A673 (cell line): ENCODE measurements around the gene GIMAP1. TPM values are rescaled to one million over a fixed set of nuclear protein-coding genes. Genes with fewer than 3 reads are reported as not detected.

Experiments used
- BruUV-seq: library from RNA; stranded (reverse); fragments of 400-500 nt; replicated peaks from 2 replicates; lab custom pipeline; 2021; lab: Mats Ljungman, UMichigan
- CTCF ChIA-PET: fragments of 300-600 bp; sonication (Branson Sonifier 250); formaldehyde crosslinking; loops from one replicate; lab custom pipeline; 2022; ENCODE audit warnings: antibody characterized with exemption; lab: Charles Lee
- POLR2A ChIA-PET: fragments of 300-600 bp; sonication (Branson Sonifier 250); formaldehyde crosslinking; loops from one replicate; lab custom pipeline; 2022; ENCODE audit warnings: antibody characterized with exemption; ENCODE audit not compliant: low non-redundant PET; lab: Charles Lee
- DNase-seq: peaks from one replicate; pipeline ENCODE4 v3.0.0-alpha.2; 2015; ENCODE audit warnings: low spot score
- H3K27ac ChIP-seq: fragments of 200-600 bp; sonication (generic); 2 replicates; pipeline ENCODE4 v1.5.1; 2016; ENCODE audit warnings: mixed run types, low read depth, mild to moderate bottlenecking, mixed read lengths, antibody characterized with exemption, low read length; ENCODE audit not compliant: poor library complexity, severe bottlenecking
- H3K27me3 ChIP-seq: fragments of 200-600 bp; sonication (generic); replicated peaks from 2 replicates; pipeline ENCODE4 v1.6.1; 2017; ENCODE audit warnings: mixed run types, low read depth, mild to moderate bottlenecking, mixed read lengths, antibody characterized with exemption, low read length; ENCODE audit not compliant: insufficient read depth, poor library complexity
- H3K36me3 ChIP-seq: fragments of 200-600 bp; sonication (generic); 2 replicates; pipeline ENCODE4 v1.6.1; 2016; ENCODE audit warnings: mixed run types, mild to moderate bottlenecking, mixed read lengths, antibody characterized with exemption, low read length; ENCODE audit not compliant: insufficient read depth, poor library complexity, severe bottlenecking
- H3K4me1 ChIP-seq: fragments of 200-600 bp; sonication (generic); 2 replicates; pipeline ENCODE4 v1.6.1; 2017; ENCODE audit warnings: mixed run types, mild to moderate bottlenecking, mixed read lengths, antibody characterized with exemption, low read length; ENCODE audit not compliant: insufficient read depth, poor library complexity, severe bottlenecking
- H3K4me3 ChIP-seq: fragments of 200-600 bp; sonication (generic); 2 replicates; pipeline ENCODE4 v1.5.1; 2016; ENCODE audit warnings: low read depth, mixed run types, mild to moderate bottlenecking, mixed read lengths, low read length; ENCODE audit not compliant: poor library complexity, severe bottlenecking
- H3K9me3 ChIP-seq: fragments of 200-600 bp; sonication (generic); 2 replicates; pipeline ENCODE4 v1.6.1; 2016; ENCODE audit warnings: mixed run types, low read depth, mild to moderate bottlenecking, mixed read lengths, antibody characterized with exemption, low read length; ENCODE audit not compliant: poor library complexity, severe bottlenecking
- EZH2 ChIP-seq: fragments of 200-600 bp; sonication (generic); IDR thresholded peaks from 2 replicates; pipeline ENCODE4 v1.6.1; 2017; ENCODE audit warnings: borderline replicate concordance, low read depth, mild to moderate bottlenecking, mixed read lengths, antibody characterized with exemption, low read length; ENCODE audit not compliant: poor library complexity, severe bottlenecking
- intact Hi-C: fragments of 100-400 bp; cut with micrococcal nuclease; formaldehyde crosslinking; loops from one replicate; pipeline ENCODE4 v1.10.0; 2022; ENCODE audit not compliant: unreplicated experiment
- total RNA-seq: library from RNA; stranded (reverse); gene quantifications from 2 replicates; pipeline ENCODE4 v1.2.3, GENCODE V29; 2021
- TF ChIP-seq, protein P1 (sequence below): fragments of 300-800, 200-600 bp; sonication (generic); conservative IDR thresholded peaks from 2 replicates; pipeline ENCODE4 v1.5.1; 2017; ENCODE audit warnings: low read depth, mild to moderate bottlenecking, antibody characterized with exemption, low read length, moderate library complexity, mixed read lengths

The GIMAP1 gene
- total RNA-seq, 1 experiment from 2014 or later: not detected

DNA sequence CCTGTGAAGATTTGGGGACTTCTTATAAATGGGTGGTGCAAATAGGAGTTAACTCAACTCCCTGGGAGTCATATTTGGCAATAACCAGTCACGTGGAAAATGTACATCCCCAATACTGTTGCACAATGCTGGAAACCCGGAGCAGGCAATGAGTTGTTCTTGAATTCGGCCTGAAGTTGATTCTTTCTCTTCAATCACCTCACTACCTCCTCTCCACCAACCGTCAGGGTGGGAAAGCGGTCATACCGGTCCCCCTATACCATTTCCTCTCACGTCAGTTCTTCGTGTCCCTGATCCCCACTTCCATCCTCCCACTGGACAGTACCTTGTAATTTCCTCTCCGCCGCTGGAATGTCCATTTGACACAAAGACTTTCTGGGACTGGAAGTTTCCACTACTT lies 23.6 kb downstream of the GIMAP1 start:
- H3K27me3 ChIP-seq: no peaks in the 10 kb centered on the region
- H3K9me3 ChIP-seq: no peaks in the 10 kb centered on the region
- TF ChIP-seq, protein P1, sequence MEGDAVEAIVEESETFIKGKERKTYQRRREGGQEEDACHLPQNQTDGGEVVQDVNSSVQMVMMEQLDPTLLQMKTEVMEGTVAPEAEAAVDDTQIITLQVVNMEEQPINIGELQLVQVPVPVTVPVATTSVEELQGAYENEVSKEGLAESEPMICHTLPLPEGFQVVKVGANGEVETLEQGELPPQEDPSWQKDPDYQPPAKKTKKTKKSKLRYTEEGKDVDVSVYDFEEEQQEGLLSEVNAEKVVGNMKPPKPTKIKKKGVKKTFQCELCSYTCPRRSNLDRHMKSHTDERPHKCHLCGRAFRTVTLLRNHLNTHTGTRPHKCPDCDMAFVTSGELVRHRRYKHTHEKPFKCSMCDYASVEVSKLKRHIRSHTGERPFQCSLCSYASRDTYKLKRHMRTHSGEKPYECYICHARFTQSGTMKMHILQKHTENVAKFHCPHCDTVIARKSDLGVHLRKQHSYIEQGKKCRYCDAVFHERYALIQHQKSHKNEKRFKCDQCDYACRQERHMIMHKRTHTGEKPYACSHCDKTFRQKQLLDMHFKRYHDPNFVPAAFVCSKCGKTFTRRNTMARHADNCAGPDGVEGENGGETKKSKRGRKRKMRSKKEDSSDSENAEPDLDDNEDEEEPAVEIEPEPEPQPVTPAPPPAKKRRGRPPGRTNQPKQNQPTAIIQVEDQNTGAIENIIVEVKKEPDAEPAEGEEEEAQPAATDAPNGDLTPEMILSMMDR: no peak
- no peak for TF ChIP-seq EZH2
- no peaks in the 10 kb centered on the region for H3K36me3 ChIP-seq
- no peak overlapping the region for H3K4me3 ChIP-seq
- no peak for DNase-seq
- no peak overlapping the region for H3K27ac ChIP-seq
- POLR2A ChIA-PET: no interaction called here
- no TSS peak for BruUV-seq
- CTCF ChIA-PET: no interaction called here
- intact Hi-C loops: no loop called here
- H3K4me1 ChIP-seq: no peaks in the 10 kb centered on the region

DNA sequence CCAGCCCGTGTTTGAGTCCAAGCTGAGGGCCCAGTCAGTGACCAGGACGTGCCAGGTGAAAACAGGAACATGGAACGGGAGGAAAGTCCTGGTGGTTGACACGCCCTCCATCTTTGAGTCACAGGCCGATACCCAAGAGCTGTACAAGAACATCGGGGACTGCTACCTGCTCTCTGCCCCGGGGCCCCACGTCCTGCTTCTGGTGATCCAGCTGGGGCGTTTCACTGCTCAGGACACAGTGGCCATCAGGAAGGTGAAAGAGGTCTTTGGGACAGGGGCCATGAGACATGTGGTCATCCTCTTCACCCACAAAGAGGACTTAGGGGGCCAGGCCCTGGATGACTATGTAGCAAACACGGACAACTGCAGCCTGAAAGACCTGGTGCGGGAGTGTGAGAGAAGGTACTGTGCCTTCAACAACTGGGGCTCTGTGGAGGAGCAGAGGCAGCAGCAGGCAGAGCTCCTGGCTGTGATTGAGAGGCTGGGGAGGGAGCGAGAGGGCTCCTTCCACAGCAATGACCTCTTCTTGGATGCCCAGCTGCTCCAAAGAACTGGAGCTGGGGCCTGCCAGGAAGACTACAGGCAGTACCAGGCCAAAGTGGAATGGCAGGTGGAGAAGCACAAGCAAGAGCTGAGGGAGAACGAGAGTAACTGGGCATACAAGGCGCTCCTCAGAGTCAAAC lies 26.0 kb downstream of the GIMAP1 start:
- no peaks in the 10 kb centered on the region for H3K36me3 ChIP-seq
- CTCF ChIA-PET: no interaction called here

DNA sequence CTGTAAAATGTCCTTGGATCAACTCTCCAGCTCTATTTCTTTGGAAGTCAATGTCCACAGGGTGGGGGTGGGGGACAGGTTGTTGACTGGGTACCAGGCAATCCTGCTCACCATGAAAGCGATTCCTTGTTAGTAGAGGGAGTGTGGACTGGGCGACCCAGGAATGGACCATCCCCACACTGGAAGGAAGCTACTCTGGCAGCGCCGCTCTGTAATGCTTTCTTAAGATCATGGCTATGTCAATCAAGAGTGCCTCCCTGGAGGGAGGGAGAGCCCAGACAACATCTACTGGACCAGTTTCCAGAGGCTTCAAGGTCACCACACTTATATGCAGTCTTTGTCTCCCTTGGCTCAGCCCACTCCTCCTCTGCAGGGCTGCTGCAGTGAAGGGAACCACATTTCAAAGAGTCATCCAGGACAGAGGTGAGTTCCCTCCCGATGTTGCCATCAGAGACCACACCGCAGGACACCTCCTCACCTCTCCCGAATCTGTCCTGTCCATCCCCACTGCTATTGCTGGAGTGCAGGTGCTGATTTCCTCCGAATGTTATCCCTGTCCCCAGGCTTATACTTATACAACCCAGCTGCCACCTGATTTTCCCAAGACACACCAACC lies 27.7 kb downstream of the GIMAP1 start:
- POLR2A ChIA-PET: no interaction called here
- no TSS peak for BruUV-seq
- intact Hi-C loops: no loop called here
- no peak overlapping the region for H3K27ac ChIP-seq
- H3K27me3 ChIP-seq: no peaks in the 10 kb centered on the region
- no peaks in the 10 kb centered on the region for H3K9me3 ChIP-seq
- H3K4me1 ChIP-seq: no peaks in the 10 kb centered on the region
- DNase-seq: no peak
- H3K36me3 ChIP-seq: no peaks in the 10 kb centered on the region
- CTCF ChIA-PET: no interaction called here
- no peak overlapping the region for H3K4me3 ChIP-seq
- no peak for TF ChIP-seq EZH2
- TF ChIP-seq, protein P1: no peak

More for the DNA sequence above, 26.0 kb downstream of the GIMAP1 start:
- H3K4me1 ChIP-seq: no peaks in the 10 kb centered on the region
- no peak for TF ChIP-seq EZH2
- TF ChIP-seq, protein P1: no peak
- no peaks in the 10 kb centered on the region for H3K9me3 ChIP-seq
- no peak overlapping the region for H3K4me3 ChIP-seq
- intact Hi-C loops: no loop called here
- POLR2A ChIA-PET: no interaction called here
- BruUV-seq: no TSS peak
- H3K27me3 ChIP-seq: no peaks in the 10 kb centered on the region
- no peak overlapping the region for H3K27ac ChIP-seq
- no peak for DNase-seq
